HG03558 (cell line): ENCODE results near the gene OPCML.
A peak's percentile ranks its signal among the peaks of the same experiment; 100 is the strongest.

Experiments used
- ATAC-seq: cut with Tn5 transposase; IDR thresholded peaks from one replicate; pipeline ENCODE4 v1.9.1; 2021; ENCODE audit warnings: moderate number of reproducible peaks; ENCODE audit not compliant: unreplicated experiment; ENCODE audit errors: extremely low read depth

The OPCML gene

GRCh38 chr11:132451942-132452601 lies 1080.2 kb downstream of the OPCML start:
- no peak for ATAC-seq

- no peak for ATAC-seq
These were observed 1081.7 kb downstream of the OPCML start for GRCh38 chr11:132450631-132451030.

GRCh38 chr11:132448334-132448995 lies 1083.8 kb downstream of the OPCML start:
- no peak for ATAC-seq

- no peak for ATAC-seq
These were observed 1084.5 kb downstream of the OPCML start for GRCh38 chr11:132447761-132448160.

DNA sequence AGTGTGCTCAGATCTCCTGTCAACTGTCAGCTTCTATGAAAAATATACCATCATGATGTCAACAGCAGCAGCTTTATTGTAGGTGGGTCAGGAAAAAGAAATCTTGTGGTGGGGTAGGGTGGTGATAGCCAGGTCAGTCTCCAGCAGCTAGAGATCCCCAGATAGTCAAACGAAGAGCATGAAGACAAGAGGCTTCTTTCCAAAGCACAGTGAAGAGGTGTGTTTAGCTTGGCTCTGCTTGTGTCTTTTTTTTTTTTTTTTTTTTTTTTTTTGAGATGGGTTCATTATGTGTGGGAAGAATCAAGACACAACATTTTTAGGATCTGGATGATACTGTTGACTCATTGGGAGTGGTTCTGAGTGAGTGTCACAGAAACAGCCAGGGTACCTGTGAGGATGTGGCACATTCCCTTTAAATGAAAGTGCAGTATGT lies 1086.4 kb downstream of the OPCML start:
- ATAC-seq: no peak

DNA sequence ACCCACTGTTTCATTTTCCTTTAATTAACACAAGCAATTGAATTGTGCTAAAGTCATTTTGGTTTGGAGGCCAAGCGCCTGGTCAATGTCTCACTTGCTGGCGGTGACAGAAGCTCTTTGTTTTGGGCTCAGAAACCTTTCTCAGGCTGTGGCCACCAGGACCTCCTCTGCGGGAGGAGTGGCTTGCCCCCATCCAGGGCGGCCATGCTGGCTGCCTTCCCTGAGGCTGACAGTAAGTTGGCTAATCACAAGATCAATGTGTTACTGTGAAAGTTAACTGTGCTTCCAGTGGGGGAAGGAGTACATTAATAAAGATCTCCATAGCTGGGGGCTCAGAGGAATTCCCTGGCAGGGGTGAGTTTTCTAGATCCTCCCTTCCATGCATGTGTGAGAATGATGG lies 1087.4 kb downstream of the OPCML start:
- no peak for ATAC-seq

DNA sequence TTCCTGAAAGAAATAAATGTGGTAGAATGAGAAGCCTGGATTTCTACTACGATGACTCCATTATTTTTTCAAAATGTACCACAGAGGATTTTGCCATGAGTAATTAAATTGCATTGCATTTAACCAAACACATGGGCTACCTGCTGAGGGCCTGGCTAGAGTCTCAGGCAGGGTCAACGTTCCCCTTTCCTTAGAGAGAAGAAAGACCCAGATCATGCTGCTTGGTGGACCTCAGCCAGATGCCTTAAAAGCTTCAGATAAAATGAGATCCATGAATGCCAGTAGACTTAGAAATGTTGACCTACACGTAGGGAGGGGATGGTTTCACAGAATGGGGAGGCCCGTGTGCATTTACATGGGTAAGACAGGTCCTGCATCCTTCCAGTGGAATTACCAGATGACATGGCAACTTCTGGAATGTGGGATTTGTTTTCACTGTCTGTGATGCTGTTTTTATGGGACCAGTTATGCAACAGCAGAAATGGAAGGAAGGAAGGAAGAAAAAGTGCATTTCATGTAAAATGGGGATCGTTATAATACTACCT lies 1092.5 kb downstream of the OPCML start:
- no peak for ATAC-seq

DNA sequence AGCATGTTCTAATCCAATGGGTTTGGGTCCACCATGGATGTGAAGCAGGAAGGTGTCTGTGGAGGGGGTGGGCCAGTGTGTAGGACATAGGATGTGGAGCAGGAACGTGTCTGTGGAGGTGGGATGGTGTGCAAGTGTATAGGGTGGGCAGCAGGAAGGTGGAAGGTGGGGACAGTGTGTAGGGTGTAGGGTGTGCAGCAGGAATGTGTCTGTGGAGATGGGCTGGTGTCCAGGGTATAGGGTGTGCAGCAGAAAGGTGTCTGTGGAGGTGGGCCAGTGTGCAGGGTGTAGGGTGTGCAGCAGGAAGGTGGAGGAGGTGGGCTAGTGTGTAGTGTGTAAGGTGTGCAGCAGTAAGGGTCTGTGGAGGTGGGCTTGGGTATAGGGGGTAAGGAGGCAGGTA lies 1093.9 kb downstream of the OPCML start:
- no peak for ATAC-seq

- no peak for ATAC-seq
These were observed 1101.8 kb downstream of the OPCML start for GRCh38 chr11:132430429-132431062.

DNA sequence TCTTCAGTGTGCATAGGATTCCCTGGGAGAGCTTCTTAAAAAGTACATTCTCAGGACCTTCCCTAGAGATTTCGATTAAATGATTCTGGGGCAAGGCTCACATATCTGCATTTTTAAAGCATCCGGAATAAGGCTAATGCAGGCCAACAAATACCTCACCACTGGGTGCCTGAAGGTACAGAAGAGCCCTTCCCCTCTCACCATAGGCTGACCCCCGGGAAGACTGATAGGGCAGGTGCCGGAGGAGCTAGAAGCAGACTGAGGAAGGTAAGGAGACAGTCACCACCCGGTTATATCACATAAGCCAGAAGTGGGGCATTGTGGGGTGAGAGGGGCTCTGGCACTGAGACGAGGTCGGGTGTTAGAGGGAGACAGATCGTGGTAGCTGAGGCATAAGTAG lies 1102.6 kb downstream of the OPCML start:
- no peak for ATAC-seq

- no peak for ATAC-seq
These were observed 1104.7 kb downstream of the OPCML start for GRCh38 chr11:132427611-132428010.

- no peak for ATAC-seq
These were observed 1107.9 kb downstream of the OPCML start for GRCh38 chr11:132424433-132424832.

DNA sequence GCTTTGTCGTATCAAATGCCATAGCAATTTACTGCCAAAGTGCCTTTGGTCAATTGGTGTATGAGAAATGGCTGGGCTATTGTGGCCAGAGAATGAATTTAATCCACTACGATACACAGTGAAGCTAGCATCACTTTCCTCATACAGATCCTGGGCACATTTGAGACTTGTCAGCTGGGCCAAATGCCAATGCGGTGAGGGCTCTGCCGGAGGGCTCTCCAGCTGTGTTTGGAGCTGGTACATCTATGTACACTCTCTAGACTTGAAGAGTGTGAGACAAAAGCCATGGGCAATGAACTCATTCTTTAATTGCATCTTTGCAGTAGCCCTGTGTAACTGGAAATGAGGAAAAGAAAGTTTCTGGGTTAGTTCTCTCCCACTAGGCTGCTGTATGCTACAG lies 1109.0 kb downstream of the OPCML start:
- no peak for ATAC-seq

GRCh38 chr11:132422722-132423121 lies 1109.6 kb downstream of the OPCML start:
- no peak for ATAC-seq

DNA sequence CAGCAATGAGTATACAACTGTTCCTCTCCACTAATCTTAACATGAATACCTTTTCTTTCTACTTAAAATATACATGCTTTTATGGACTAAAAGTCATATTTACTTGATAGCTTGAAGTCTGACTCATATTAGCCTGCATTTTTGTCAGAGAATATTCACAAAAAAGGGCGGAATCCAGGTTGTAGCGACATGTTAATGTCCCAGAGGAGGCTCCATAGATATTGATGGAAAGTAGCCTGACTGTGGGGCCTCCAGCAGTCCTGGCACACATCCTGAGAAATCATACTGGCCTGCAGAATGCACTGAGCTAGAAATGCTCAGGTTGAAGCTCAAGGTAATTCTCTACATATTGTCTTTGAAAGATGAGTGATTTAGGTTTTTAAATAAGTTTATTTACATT lies 1110.7 kb downstream of the OPCML start:
- no peak for ATAC-seq

GRCh38 chr11:132414451-132414850 lies 1117.8 kb downstream of the OPCML start:
- ATAC-seq: no peak

DNA sequence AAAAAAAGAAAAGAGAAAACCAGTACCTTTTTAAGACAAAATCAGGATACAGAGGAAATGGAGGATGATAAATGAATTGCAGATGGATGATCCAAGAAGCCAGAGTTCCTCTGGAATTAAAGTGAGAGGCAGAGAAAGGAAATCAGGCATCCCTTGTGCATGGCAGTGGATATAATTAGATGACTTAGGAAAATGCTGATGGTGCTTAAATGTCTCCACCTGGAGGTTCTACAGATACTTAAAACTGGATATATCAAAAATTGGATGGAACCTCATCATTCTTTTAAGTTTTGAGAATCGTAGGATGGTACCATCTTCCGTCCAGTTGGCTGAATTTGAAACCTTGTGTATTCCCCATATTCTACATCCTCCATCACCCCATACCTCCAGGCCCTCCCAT lies 1121.9 kb downstream of the OPCML start:
- ATAC-seq: no peak

DNA sequence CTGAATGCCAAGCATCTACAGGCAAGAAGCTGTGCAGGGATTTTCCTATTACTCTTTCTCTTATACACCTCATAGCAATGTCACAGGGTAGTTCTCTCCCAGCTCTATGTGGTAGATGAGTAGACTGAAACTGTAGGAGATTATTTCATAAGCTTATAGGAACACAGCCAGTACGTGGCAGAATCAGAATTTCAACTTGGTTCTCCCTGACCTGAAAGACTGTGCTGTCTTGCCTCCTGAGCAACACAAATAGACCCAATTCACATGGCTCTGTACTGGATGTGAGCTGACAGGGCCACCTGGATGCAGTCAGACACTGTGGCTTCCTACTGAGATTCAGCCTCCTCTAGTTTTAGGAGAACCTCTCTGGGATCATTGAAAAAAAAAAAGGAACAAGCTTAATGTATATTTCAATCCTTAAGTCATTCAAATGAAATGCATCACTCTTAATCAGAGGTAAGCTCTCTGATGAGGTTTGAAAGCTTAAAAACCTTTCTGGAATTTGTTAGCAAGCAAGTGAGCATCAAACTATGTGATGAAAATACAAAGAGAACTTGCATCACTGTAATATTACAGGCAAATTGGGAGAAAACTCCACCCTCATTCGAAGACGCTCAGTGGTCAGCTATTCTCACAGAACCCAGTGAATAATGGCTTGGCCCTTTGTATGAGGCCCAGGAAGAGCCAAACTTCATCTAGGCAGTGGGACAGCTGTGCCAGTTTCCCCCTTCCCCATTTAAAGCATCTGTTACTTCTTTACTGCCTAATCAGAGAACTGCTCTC lies 1122.5 kb downstream of the OPCML start:
- ATAC-seq: no peak

- ATAC-seq: peak; percentile 76
These were observed 1123.4 kb downstream of the OPCML start for GRCh38 chr11:132408877-132409276.

GRCh38 chr11:132405728-132406127 lies 1126.6 kb downstream of the OPCML start:
- no peak for ATAC-seq
